DMS53 (cell line): Measurements from ENCODE around the gene COL5A1.
"Not testable (repeated sequence)": the region's sequence is repeated elsewhere in the genome, so short reads cannot be mapped to it uniquely, and the experiment has no call there.

Source experiments
- DNase-seq: peaks from one replicate; lab custom pipeline; 2025; lab: John Stamatoyannopoulos, UW

The COL5A1 gene

GRCh38 chr9:134692573-134692860, 50.9 kb downstream of the COL5A1 start:
- no peak for DNase-seq

- no peak for DNase-seq
Measured at GRCh38 chr9:134693011-134693410, 51.4 kb downstream of the COL5A1 start.

- no peak for DNase-seq
Measured at GRCh38 chr9:134693641-134694367, 52.2 kb downstream of the COL5A1 start.

- no peak for DNase-seq
Measured at GRCh38 chr9:134694368-134694665, 52.7 kb downstream of the COL5A1 start.

- DNase-seq: no peak
Measured at GRCh38 chr9:134694714-134695113, 53.1 kb downstream of the COL5A1 start.

GRCh38 chr9:134695144-134695543, 53.5 kb downstream of the COL5A1 start:
- no peak for DNase-seq

- no peak for DNase-seq
Measured at GRCh38 chr9:134696433-134696832, 54.8 kb downstream of the COL5A1 start.

- no peak for DNase-seq
Measured at GRCh38 chr9:134698111-134698510, 56.5 kb downstream of the COL5A1 start.

GRCh38 chr9:134698587-134699342, 57.2 kb downstream of the COL5A1 start:
- DNase-seq: peak; percentile 51

GRCh38 chr9:134699343-134699740, 57.7 kb downstream of the COL5A1 start:
- no peak for DNase-seq

GRCh38 chr9:134700636-134701350, 59.2 kb downstream of the COL5A1 start:
- no peak for DNase-seq

- no peak for DNase-seq
Measured at GRCh38 chr9:134701581-134702259, 60.1 kb downstream of the COL5A1 start.

GRCh38 chr9:134702291-134702690, 60.7 kb downstream of the COL5A1 start:
- no peak for DNase-seq

GRCh38 chr9:134703730-134704114, 62.1 kb downstream of the COL5A1 start:
- DNase-seq: not testable (repeated sequence)

GRCh38 chr9:134704498-134704897, 62.9 kb downstream of the COL5A1 start:
- DNase-seq: no peak

- DNase-seq: no peak
Measured at GRCh38 chr9:134705786-134706185, 64.2 kb downstream of the COL5A1 start.

- DNase-seq: no peak
Measured at GRCh38 chr9:134706522-134706921, 64.9 kb downstream of the COL5A1 start.

GRCh38 chr9:134707031-134707680, 65.6 kb downstream of the COL5A1 start:
- no peak for DNase-seq

- no peak for DNase-seq
Measured at GRCh38 chr9:134707731-134708671, 66.4 kb downstream of the COL5A1 start.

GRCh38 chr9:134708672-134709038, 67.1 kb downstream of the COL5A1 start:
- DNase-seq: no peak
